Esophagus muscularis mucosa (tissue), 4 donors: Measurements from ENCODE around the gene MCF2L2.

Source experiments
- EP300 ChIP-seq: sonication (generic); formaldehyde crosslinking; IDR thresholded peaks from one replicate; pipeline ENCODE4 v1.6.1; 2017; ENCODE audit warnings: antibody characterized with exemption
- POLR2A ChIP-seq: fragments of 450-650 bp; IDR thresholded peaks from one replicate; pipeline ENCODE4 v1.6.1; 2017; ENCODE audit warnings: antibody characterized with exemption, moderate library complexity, mild to moderate bottlenecking, low read depth
- POLR2AphosphoS5 ChIP-seq, 2 donors: sonication (generic); formaldehyde crosslinking; IDR thresholded peaks; one replicate each; pipeline ENCODE4 v1.6.1; 2017; ENCODE audit warnings: antibody characterized with exemption in 2 of 2
- TF ChIP-seq, protein P1 (sequence below), 3 experiments: fragments of 200-600 bp in 2 of 3; fragments of 450-650 bp in 1 of 3; sonication (generic) in 2 of 3; IDR thresholded peaks; one replicate each; pipeline ENCODE4 v1.5.1; 2017 to 2019; ENCODE audit warnings: antibody characterized with exemption in 3 of 3, mild to moderate bottlenecking in 2 of 3, moderate library complexity in 1 of 3

GRCh38 chr3:183410280-183410679 is 18.1 kb downstream of the MCF2L2 start:
- TF ChIP-seq, protein P1, sequence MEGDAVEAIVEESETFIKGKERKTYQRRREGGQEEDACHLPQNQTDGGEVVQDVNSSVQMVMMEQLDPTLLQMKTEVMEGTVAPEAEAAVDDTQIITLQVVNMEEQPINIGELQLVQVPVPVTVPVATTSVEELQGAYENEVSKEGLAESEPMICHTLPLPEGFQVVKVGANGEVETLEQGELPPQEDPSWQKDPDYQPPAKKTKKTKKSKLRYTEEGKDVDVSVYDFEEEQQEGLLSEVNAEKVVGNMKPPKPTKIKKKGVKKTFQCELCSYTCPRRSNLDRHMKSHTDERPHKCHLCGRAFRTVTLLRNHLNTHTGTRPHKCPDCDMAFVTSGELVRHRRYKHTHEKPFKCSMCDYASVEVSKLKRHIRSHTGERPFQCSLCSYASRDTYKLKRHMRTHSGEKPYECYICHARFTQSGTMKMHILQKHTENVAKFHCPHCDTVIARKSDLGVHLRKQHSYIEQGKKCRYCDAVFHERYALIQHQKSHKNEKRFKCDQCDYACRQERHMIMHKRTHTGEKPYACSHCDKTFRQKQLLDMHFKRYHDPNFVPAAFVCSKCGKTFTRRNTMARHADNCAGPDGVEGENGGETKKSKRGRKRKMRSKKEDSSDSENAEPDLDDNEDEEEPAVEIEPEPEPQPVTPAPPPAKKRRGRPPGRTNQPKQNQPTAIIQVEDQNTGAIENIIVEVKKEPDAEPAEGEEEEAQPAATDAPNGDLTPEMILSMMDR (IDR thresholded peaks at IDR 0.05) = no peak
- TF ChIP-seq EP300 (no peak), POLR2A (no peak), POLR2AphosphoS5 (IDR thresholded peaks at IDR 0.05) (no peak)
